CD4-positive, alpha-beta memory T cell (primary cell): Measurements from ENCODE around the gene ATP10B. TPM values are rescaled to one million over a fixed set of nuclear protein-coding genes. Genes with fewer than 3 reads are reported as not detected.

Experiments
- CTCF ChIA-PET: fragments of 350-600 bp; sonication (Branson Sonifier 250); formaldehyde crosslinking; loops from one replicate; lab custom pipeline; 2021; ENCODE audit warnings: inconsistent platforms; ENCODE audit not compliant: partially characterized antibody; lab: Charles Lee
- POLR2A ChIA-PET: fragments of 350-600 bp; sonication (Branson Sonifier 250); formaldehyde crosslinking; loops from one replicate; lab custom pipeline; 2021; ENCODE audit not compliant: partially characterized antibody; lab: Charles Lee
- DNase-seq, 5 donors: peaks; one replicate each; pipeline versions ENCODE4 v3.0.0 to v3.0.0-alpha.2; 2020 to 2022; ENCODE audit warnings: mixed read lengths in 1 of 5
- H3K27ac ChIP-seq: one replicate; pipeline ENCODE4 v1.7.0; 2013; ENCODE audit warnings: low read depth, low read length
- H3K27me3 ChIP-seq: 2 replicates; pipeline ENCODE4 v1.7.0; 2013; ENCODE audit warnings: mild to moderate bottlenecking, low read length, moderate library complexity; ENCODE audit not compliant: insufficient read depth
- H3K36me3 ChIP-seq: 2 replicates; pipeline ENCODE4 v1.7.0; 2013; ENCODE audit warnings: mild to moderate bottlenecking, low read length, moderate library complexity; ENCODE audit not compliant: insufficient read depth
- H3K4me1 ChIP-seq: 2 replicates; pipeline ENCODE4 v1.7.0; 2013; ENCODE audit warnings: mild to moderate bottlenecking, low read length, moderate library complexity; ENCODE audit not compliant: insufficient read depth
- H3K4me3 ChIP-seq, 2 donors: one replicate each; pipeline ENCODE4 v1.7.0; 2013; ENCODE audit warnings: low read length in 2 of 2, mild to moderate bottlenecking in 1 of 2
- H3K9me3 ChIP-seq, 2 donors: one replicate each; pipeline ENCODE4 v1.7.0; 2013; ENCODE audit warnings: low read length in 2 of 2, control low read depth in 1 of 2; ENCODE audit not compliant: control insufficient read depth in 1 of 2
- H3K27ac Mint-ChIP-seq, 7 donors: one replicate each; pipeline ENCODE4 v1.8.0; 2020 to 2021; ENCODE audit warnings: mixed read lengths in 7 of 7, mild to moderate bottlenecking in 6 of 7, inconsistent platforms in 3 of 7, moderate library complexity in 3 of 7
- H3K27me3 Mint-ChIP-seq, 2 donors: one replicate each; pipeline ENCODE4 v1.8.0; 2020 to 2021; ENCODE audit warnings: mixed read lengths in 2 of 2
- H3K36me3 Mint-ChIP-seq, 2 donors: one replicate each; pipeline ENCODE4 v1.8.0; 2020 to 2021; ENCODE audit warnings: mixed read lengths in 2 of 2, inconsistent platforms in 1 of 2, mild to moderate bottlenecking in 1 of 2
- H3K4me1 Mint-ChIP-seq, 4 donors: one replicate each; pipeline ENCODE4 v1.8.0; 2020 to 2021; ENCODE audit warnings: mixed read lengths in 4 of 4, mild to moderate bottlenecking in 1 of 4
- H3K4me3 Mint-ChIP-seq, 8 donors: one replicate each; pipeline ENCODE4 v1.8.0; 2020 to 2021; ENCODE audit warnings: mixed read lengths in 8 of 8, mild to moderate bottlenecking in 7 of 8, moderate library complexity in 6 of 8, inconsistent platforms in 3 of 8
- H3K9me3 Mint-ChIP-seq, 8 donors: one replicate each; pipeline ENCODE4 v1.8.0; 2020 to 2021; ENCODE audit warnings: mixed read lengths in 8 of 8, mild to moderate bottlenecking in 5 of 8, inconsistent platforms in 3 of 8, moderate library complexity in 1 of 8
- intact Hi-C: fragments of 100-400 bp; cut with micrococcal nuclease; formaldehyde crosslinking; loops from one replicate; pipeline ENCODE4 v1.15.1; 2023
- polyA plus RNA-seq, 2 donors: library from polyadenylated mRNA; unstranded; fragments of 300-500 nt; fragmentation: Illumina TruSeq; gene quantifications; one replicate each; pipeline ENCODE4 v1.2.3, GENCODE V29; 2021
- total RNA-seq, 2 experiments: library from RNA; stranded (reverse); gene quantifications; one replicate each; pipeline ENCODE4 v1.2.3, GENCODE V29; 2021

ATP10B gene
- total and polyA plus RNA-seq, 4 experiments from 2014 or later: not detected

DNA sequence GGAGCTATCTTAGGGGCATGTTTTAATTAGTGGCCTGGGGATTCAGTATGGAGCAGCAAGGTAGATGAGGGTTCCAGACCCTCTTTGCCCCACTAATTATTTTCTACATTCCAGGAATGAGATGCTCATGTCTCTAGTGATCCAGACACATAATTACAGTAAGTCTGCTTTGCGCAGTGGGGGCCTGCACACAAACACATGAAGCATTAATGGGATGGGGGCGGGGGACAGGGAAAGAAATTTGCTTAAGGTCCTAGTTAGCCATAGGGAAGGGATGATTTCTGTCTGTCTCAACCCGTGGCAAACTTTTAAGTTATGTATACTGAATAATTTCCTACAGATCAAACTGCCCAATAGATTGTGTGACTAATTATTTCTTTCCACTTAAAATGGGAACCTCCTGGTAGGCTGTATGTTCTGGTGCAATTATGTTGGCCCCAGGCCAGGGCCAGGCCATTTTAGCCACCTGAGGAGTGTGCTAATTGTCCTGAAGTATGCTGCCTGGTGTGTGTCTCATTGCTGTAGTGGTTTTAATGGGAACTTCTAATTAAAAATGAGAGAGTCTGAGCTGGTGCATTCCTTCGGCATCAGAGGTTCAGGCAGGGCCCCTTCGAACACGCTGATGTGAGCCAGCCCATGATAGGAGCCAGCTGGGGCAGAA, 295.9 kb downstream of the ATP10B start:
- no peaks in the 10 kb centered on the region for H3K9me3 Mint-ChIP-seq

DNA sequence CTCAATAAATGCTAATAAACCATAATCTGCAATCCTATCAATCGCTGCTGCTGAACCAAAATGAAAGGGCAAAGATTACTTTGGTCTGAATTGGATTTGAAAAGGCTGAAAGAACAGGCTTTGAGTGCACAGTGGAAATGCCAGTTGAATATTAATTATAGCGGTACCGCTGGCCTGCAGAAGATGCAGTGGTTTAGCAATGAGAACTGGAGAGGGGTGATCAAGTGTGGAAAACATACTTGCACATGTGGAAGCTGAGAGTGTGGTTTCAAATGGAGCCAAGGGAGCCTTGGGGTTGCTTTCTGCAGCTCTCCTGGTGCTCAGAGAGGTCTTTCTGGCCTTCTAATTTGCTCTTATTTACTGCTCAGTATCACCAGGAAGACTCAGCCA, 296.4 kb downstream of the ATP10B start:
- Histone ChIP-seq H3K27me3 (no peaks in the 10 kb centered on the region), H3K9me3 (no peaks in the 10 kb centered on the region), H3K27ac (no peak overlapping the region), H3K4me1 (no peaks in the 10 kb centered on the region), H3K36me3 (no peaks in the 10 kb centered on the region), H3K4me3 (no peak overlapping the region)
- intact Hi-C loops: no loop called here
- DNase-seq: no peak
- no peaks in the 10 kb centered on the region for H3K9me3 Mint-ChIP-seq
- ChIA-PET CTCF (no interaction called here), POLR2A (no interaction called here)
- H3K4me1 Mint-ChIP-seq: no peaks in the 10 kb centered on the region
- H3K27me3 Mint-ChIP-seq: peaks cover 0 to 2% of the 10 kb centered on the region in 2 donors
- H3K4me3 Mint-ChIP-seq: no peak overlapping the region
- no peak overlapping the region for H3K27ac Mint-ChIP-seq
- no peaks in the 10 kb centered on the region for H3K36me3 Mint-ChIP-seq

More for the DNA sequence above, 295.9 kb downstream of the ATP10B start:
- no peak overlapping the region for H3K4me3 ChIP-seq
- H3K27ac ChIP-seq: no peak overlapping the region
- no peaks in the 10 kb centered on the region for H3K27me3 ChIP-seq
- no peaks in the 10 kb centered on the region for H3K4me1 Mint-ChIP-seq
- ChIA-PET CTCF (no interaction called here), POLR2A (no interaction called here)
- no peak overlapping the region for H3K4me3 Mint-ChIP-seq
- no peaks in the 10 kb centered on the region for H3K36me3 Mint-ChIP-seq
- no peaks in the 10 kb centered on the region for H3K36me3 ChIP-seq
- no peaks in the 10 kb centered on the region for H3K4me1 ChIP-seq
- no peak overlapping the region for H3K27ac Mint-ChIP-seq
- H3K27me3 Mint-ChIP-seq: peaks cover 0 to 2% of the 10 kb centered on the region in 2 donors
- intact Hi-C loops: no loop called here
- DNase-seq: no peak
- H3K9me3 ChIP-seq: no peaks in the 10 kb centered on the region

DNA sequence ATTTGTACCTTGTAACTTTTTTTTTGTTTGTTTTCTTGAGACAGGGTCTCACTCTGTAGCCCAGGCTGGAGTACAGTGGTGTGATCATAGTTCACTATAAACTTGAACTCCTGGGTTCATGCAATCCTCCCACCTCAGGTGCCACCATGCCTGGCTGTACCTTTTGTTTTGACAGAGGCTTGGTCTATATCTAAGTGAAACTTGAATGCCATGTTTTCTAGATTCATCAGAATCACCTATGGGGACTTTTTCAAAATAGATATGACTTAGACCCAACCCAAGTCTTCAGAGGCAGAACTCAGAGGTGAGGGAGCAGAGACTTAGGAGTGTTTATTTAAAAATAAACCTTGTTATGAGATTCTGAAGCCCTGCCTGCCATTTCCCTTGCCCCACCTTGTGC, 301.9 kb downstream of the ATP10B start:
- H3K9me3 ChIP-seq: no peaks in the 10 kb centered on the region
- H3K4me3 ChIP-seq: no peak overlapping the region
- Mint-ChIP-seq H3K9me3 (peaks cover 0 to 14% (median 6%) of the 10 kb centered on the region in 8 donors), H3K36me3 (no peaks in the 10 kb centered on the region), H3K4me3 (no peak overlapping the region), H3K27me3 (peaks cover 0 to 8% of the 10 kb centered on the region in 2 donors), H3K4me1 (no peaks in the 10 kb centered on the region), H3K27ac (no peak overlapping the region)
- intact Hi-C loops: no loop called here
- H3K4me1 ChIP-seq: no peaks in the 10 kb centered on the region
- H3K36me3 ChIP-seq: no peaks in the 10 kb centered on the region
- no peak for DNase-seq
- CTCF ChIA-PET: no interaction called here
- H3K27me3 ChIP-seq: no peaks in the 10 kb centered on the region
- POLR2A ChIA-PET: no interaction called here
- H3K27ac ChIP-seq: no peak overlapping the region

DNA sequence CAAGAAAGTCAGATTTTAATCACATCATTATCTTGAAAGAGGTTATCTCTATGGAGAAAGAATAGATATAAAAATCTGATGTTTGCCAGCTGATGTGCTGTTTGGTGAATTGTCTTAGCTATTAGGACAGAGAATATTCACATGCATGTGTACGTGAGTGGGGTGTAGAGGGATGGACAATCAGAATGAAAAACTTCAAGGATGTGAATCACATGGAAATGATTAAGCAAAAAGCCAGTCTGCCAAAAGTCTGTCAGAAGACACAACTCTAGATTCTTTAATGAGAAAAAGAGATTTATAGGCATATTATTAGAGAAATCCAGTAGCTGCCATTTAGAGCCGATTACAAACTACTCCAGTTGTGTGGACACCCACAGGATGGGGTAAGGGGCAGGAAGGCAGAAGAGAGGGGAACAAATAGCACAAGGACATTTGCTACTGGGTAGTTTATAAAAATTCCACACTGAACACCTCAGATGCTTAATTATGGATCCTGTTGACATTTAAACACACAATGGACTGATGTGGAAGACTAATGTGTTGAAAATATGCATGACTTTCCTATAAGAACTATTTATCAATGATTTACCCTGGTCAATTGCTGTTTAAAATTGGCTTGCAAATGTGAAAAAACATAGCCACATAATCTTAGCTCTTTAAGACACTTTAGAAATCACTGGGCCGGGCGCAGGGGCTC, 302.9 kb downstream of the ATP10B start:
- CTCF ChIA-PET: interaction anchor here (1.2 kb wide), 1 partner anchor 93 kb away, joined by 3 read pairs; no protein-coding TSS in a partner anchor

DNA sequence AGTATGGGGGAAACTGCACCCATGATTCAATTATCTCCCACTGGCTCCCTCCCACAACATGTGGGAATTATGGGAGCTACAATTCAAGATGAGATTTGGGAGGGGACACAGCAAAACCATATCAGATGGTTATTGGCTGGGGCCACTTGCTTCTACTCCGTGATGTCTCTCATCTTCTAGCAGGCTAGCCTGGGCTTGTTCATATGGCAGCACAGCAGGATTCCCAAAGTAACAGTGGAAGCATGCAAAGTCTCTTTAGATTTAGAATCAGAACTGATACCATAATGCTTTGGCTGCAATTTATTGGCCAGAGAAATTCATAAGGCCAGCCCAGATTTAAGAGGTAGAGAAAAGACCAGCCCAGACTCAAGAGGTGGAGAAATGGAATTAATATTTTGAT, 304.1 kb downstream of the ATP10B start:
- Mint-ChIP-seq H3K4me1 (no peaks in the 10 kb centered on the region), H3K36me3 (no peaks in the 10 kb centered on the region), H3K27me3 (peaks cover 0 to 8% of the 10 kb centered on the region in 2 donors), H3K4me3 (no peak overlapping the region), H3K9me3 (peaks cover 0 to 14% (median 7%) of the 10 kb centered on the region in 8 donors), H3K27ac (no peak overlapping the region)
- Histone ChIP-seq H3K27me3 (no peaks in the 10 kb centered on the region), H3K4me3 (no peak overlapping the region), H3K4me1 (no peaks in the 10 kb centered on the region), H3K36me3 (no peaks in the 10 kb centered on the region), H3K27ac (no peak overlapping the region), H3K9me3 (no peaks in the 10 kb centered on the region)
- POLR2A ChIA-PET: no interaction called here
- CTCF ChIA-PET: interaction anchor here (1.3 kb wide), 1 partner anchor 14 kb away, joined by 3 read pairs; no protein-coding TSS in a partner anchor
- intact Hi-C loops: no loop called here
- DNase-seq: no peak

More for the DNA sequence above, 302.9 kb downstream of the ATP10B start:
- no peak overlapping the region for H3K4me3 ChIP-seq
- no peaks in the 10 kb centered on the region for H3K4me1 ChIP-seq
- H3K27me3 ChIP-seq: no peaks in the 10 kb centered on the region
- no peaks in the 10 kb centered on the region for H3K9me3 ChIP-seq
- Mint-ChIP-seq H3K27ac (no peak overlapping the region), H3K27me3 (peaks cover 0 to 8% of the 10 kb centered on the region in 2 donors), H3K4me3 (no peak overlapping the region), H3K4me1 (no peaks in the 10 kb centered on the region), H3K9me3 (peaks cover 0 to 14% (median 6%) of the 10 kb centered on the region in 8 donors), H3K36me3 (no peaks in the 10 kb centered on the region)
- no peak for DNase-seq
- intact Hi-C loops: no loop called here
- H3K36me3 ChIP-seq: no peaks in the 10 kb centered on the region
- POLR2A ChIA-PET: no interaction called here
- no peak overlapping the region for H3K27ac ChIP-seq

DNA sequence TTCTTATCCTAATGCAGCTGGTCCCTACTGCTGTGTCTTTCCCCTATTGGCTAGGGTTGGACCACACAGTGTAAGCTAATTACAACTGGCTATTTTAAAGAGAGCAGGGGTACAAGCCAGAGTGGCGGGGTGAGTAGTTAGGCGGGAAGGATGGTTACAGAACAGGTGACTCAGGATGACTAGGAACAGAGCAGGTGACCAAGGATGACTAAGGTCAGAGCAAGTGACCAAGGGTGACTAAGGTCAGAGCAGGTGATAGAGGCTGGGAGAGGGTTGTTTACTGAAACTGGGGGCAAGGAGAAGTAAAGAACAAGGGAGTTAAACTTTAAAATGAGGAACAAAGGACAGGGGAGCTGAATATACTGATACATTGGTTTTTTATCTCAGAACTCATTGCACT, 304.9 kb downstream of the ATP10B start:
- H3K4me1 ChIP-seq: no peaks in the 10 kb centered on the region
- intact Hi-C loops: no loop called here
- no peaks in the 10 kb centered on the region for H3K4me1 Mint-ChIP-seq
- no peak overlapping the region for H3K4me3 Mint-ChIP-seq
- H3K27ac ChIP-seq: no peak overlapping the region
- H3K9me3 ChIP-seq: no peaks in the 10 kb centered on the region
- ChIA-PET POLR2A (no interaction called here), CTCF (interaction anchor here (1.3 kb wide), 1 partner anchor 13 kb away, joined by 3 read pairs; no protein-coding TSS in a partner anchor)
- no peaks in the 10 kb centered on the region for H3K36me3 Mint-ChIP-seq
- H3K27me3 Mint-ChIP-seq: peaks cover 0 to 8% of the 10 kb centered on the region in 2 donors
- no peaks in the 10 kb centered on the region for H3K36me3 ChIP-seq
- H3K9me3 Mint-ChIP-seq: peaks cover 0 to 14% (median 7%) of the 10 kb centered on the region in 8 donors
- no peaks in the 10 kb centered on the region for H3K27me3 ChIP-seq
- no peak for DNase-seq
- H3K4me3 ChIP-seq: no peak overlapping the region
- no peak overlapping the region for H3K27ac Mint-ChIP-seq

DNA sequence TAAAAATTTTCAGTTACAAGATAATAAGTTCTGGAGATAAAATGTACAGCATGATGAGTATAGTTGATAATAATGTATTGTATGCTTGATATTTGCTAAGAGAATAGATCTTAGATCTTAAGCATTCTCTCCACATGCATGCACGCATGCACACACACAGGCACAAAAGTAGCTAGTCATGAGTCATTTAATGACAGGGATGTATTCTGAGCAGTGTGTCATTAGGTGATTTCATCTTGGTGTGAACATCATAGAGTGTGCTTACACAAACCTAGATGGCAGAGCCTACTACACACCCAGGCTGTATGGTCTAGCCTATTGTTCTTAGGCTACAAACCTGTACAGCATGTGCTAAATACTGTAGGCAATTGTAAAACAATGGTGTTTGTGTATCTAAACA, 306.2 kb downstream of the ATP10B start:
- H3K9me3 ChIP-seq: no peaks in the 10 kb centered on the region
- H3K4me3 Mint-ChIP-seq: no peak overlapping the region
- H3K4me1 Mint-ChIP-seq: no peaks in the 10 kb centered on the region
- H3K27me3 ChIP-seq: no peaks in the 10 kb centered on the region
- peaks cover 0 to 14% (median 7%) of the 10 kb centered on the region in 8 donors for H3K9me3 Mint-ChIP-seq
- no peaks in the 10 kb centered on the region for H3K36me3 Mint-ChIP-seq
- H3K4me3 ChIP-seq: no peak overlapping the region
- no peak overlapping the region for H3K27ac ChIP-seq
- CTCF ChIA-PET: no interaction called here
- H3K27ac Mint-ChIP-seq: no peak overlapping the region
- H3K36me3 ChIP-seq: no peaks in the 10 kb centered on the region
- H3K27me3 Mint-ChIP-seq: peaks cover 0 to 6% of the 10 kb centered on the region in 2 donors
- no peak for DNase-seq
- no peaks in the 10 kb centered on the region for H3K4me1 ChIP-seq
- intact Hi-C loops: no loop called here
- POLR2A ChIA-PET: no interaction called here
